ENCODE results near the gene PDE6C.
"Not testable (repeated sequence)": the region's sequence is repeated elsewhere in the genome, so short reads cannot be mapped to it uniquely, and the experiment has no call there.

The PDE6C gene

GRCh38 chr10:93680412-93681047, 68.2 kb downstream of the PDE6C start:
- TF ChIP-seq CTCF (IDR thresholded peaks at IDR 0.05; ENCODE audit: low read depth, low read length), result no peak; the same call in 1 of the 2 replicates
- no peak overlapping the region for H3K4me3 ChIP-seq (ENCODE audit: low read depth, low read length)

GRCh38 chr10:93687737-93688136, 75.4 kb downstream of the PDE6C start:
- no peak for TF ChIP-seq CTCF (IDR thresholded peaks at IDR 0.05; ENCODE audit: low read depth, low read length)
- no peak overlapping the region for H3K4me3 ChIP-seq (ENCODE audit: low read depth, low read length)

GRCh38 chr10:93695740-93696139, 83.4 kb downstream of the PDE6C start:
- no peak overlapping the region for H3K4me3 ChIP-seq (ENCODE audit: low read depth, low read length)
- no peak for TF ChIP-seq CTCF (IDR thresholded peaks at IDR 0.05; ENCODE audit: low read depth, low read length)

- H3K4me3 ChIP-seq (ENCODE audit: low read depth, low read length), result not testable (repeated sequence)
Observed at GRCh38 chr10:93696582-93696981, 84.2 kb downstream of the PDE6C start.

- no peak overlapping the region for H3K4me3 ChIP-seq (ENCODE audit: low read depth, low read length)
- TF ChIP-seq CTCF (IDR thresholded peaks at IDR 0.05; ENCODE audit: low read depth, low read length), result no peak
Observed at GRCh38 chr10:93697207-93697606, 84.9 kb downstream of the PDE6C start.

GRCh38 chr10:93701866-93702209, 89.5 kb downstream of the PDE6C start:
- TF ChIP-seq CTCF (IDR thresholded peaks at IDR 0.05; ENCODE audit: low read depth, low read length), result no peak

GRCh38 chr10:93702210-93703001, 90.1 kb downstream of the PDE6C start, which contains the start of gene FRA10AC1:
Gene FRA10AC1 (minus strand): TSS chr10:93702592. CDS start chr10:93700106, 2,486 bp downstream.
- TF ChIP-seq CTCF (IDR thresholded peaks at IDR 0.05; ENCODE audit: low read depth, low read length), result peak; percentile 47
- H3K4me3 ChIP-seq (ENCODE audit: low read depth, low read length), result peak within 1 kb of the TSS; percentile 76

More at GRCh38 chr10:93701866-93702209, 89.5 kb downstream of the PDE6C start:
- H3K4me3 ChIP-seq (ENCODE audit: low read depth, low read length), result peak overlapping the region; percentile 76
